ENCODE results near the gene KCNS1. TPM values are rescaled to one million over a fixed set of nuclear protein-coding genes. Genes with fewer than 3 reads are reported as not detected.

Gene KCNS1
- total RNA-seq, 1 experiment from 2014 or later: not detected

DNA sequence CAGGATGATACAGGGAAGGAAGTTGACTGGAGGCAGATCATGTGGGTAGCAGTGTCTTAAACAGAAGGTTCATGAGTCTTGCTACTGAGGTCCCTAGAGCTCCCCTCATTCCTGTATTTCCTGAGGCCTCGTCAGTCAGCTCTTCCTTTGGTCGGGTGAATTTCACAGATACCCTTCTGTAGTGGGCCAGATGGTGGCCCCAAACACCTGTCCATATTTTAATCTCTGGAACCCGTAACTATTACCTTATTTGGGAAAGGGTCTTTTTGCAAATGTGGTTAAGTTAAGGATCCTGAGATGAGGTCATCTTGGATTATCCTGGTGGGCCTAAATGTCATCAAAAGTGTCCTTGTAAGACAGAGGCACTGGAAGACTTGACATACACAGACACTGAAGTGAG is 9.6 kb downstream of the KCNS1 start:
- no peak overlapping the region for H3K27ac Mint-ChIP-seq (ENCODE audit: low read depth, unreplicated experiment)
- H3K36me3 Mint-ChIP-seq (ENCODE audit: insufficient read depth, unreplicated experiment): no peaks in the 10 kb centered on the region
- H3K27me3 Mint-ChIP-seq (ENCODE audit: insufficient read depth, unreplicated experiment): no peaks in the 10 kb centered on the region
- intact Hi-C loops (cut with micrococcal nuclease): no loop called here
- DNase-seq (ENCODE audit: unreplicated experiment): no peak
- POLR2A ChIA-PET: no interaction called here
- no peak for TF ChIP-seq CTCF (IDR thresholded peaks at IDR 0.05; ENCODE audit: unreplicated experiment)
- CTCF ChIA-PET: interaction anchor here (0.5 to 12.0 kb wide), 6 partner anchors 18 to 228 kb away, joined by 4 to 247 read pairs (median 172); partner anchors contain the start of gene WFDC5
- peaks cover 14% of the 10 kb centered on the region for H3K4me1 Mint-ChIP-seq (ENCODE audit: insufficient read depth, unreplicated experiment)
- BruUV-seq (replicated peaks): no TSS peak
- no peak overlapping the region for H3K4me3 Mint-ChIP-seq (ENCODE audit: unreplicated experiment)
- H3K9me3 Mint-ChIP-seq (ENCODE audit: unreplicated experiment): no peaks in the 10 kb centered on the region

DNA sequence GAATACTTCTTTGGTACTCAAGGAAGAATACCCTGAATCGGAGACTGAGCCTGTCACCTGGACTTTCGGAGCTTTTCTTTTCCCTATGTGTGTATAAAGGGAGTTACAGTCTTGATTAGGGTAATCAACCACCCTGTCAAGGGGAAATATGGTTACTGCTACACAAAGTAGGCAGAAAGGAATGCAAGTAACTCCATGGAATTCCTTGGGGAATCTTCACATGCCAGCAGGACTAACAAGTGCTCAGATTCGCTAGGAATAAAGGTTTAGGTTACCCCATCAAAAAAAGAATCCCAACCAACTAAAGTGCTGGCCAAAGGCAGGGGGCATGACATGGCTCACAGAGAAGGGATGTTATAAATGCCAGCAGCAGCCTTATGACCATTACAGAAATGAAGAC is 10.4 kb downstream of the KCNS1 start:
- no peak for DNase-seq (ENCODE audit: unreplicated experiment)
- no peaks in the 10 kb centered on the region for H3K9me3 Mint-ChIP-seq (ENCODE audit: unreplicated experiment)
- intact Hi-C loops (cut with micrococcal nuclease): no loop called here
- no peak overlapping the region for H3K4me3 Mint-ChIP-seq (ENCODE audit: unreplicated experiment)
- ChIA-PET CTCF (interaction anchor here (0.6 to 10.6 kb wide), 6 partner anchors 11 to 832 kb away, joined by 3 to 247 read pairs (median 4); no protein-coding TSS in a partner anchor), POLR2A (interaction anchor here (0.5 kb wide), 1 partner anchor 26 kb away, joined by 4 read pairs; no protein-coding TSS in a partner anchor)
- no peak overlapping the region for H3K27ac Mint-ChIP-seq (ENCODE audit: low read depth, unreplicated experiment)
- no peaks in the 10 kb centered on the region for H3K36me3 Mint-ChIP-seq (ENCODE audit: insufficient read depth, unreplicated experiment)
- no peak for TF ChIP-seq CTCF (IDR thresholded peaks at IDR 0.05; ENCODE audit: unreplicated experiment)
- no TSS peak for BruUV-seq (replicated peaks)
- peaks cover 14% of the 10 kb centered on the region for H3K4me1 Mint-ChIP-seq (ENCODE audit: insufficient read depth, unreplicated experiment)
- no peaks in the 10 kb centered on the region for H3K27me3 Mint-ChIP-seq (ENCODE audit: insufficient read depth, unreplicated experiment)

- H3K27me3 Mint-ChIP-seq (ENCODE audit: insufficient read depth, unreplicated experiment): no peaks in the 10 kb centered on the region
- DNase-seq (ENCODE audit: unreplicated experiment): peak; percentile 83
- no peaks in the 10 kb centered on the region for H3K9me3 Mint-ChIP-seq (ENCODE audit: unreplicated experiment)
- no peaks in the 10 kb centered on the region for H3K36me3 Mint-ChIP-seq (ENCODE audit: insufficient read depth, unreplicated experiment)
- BruUV-seq (replicated peaks): no TSS peak
- no peak overlapping the region for H3K4me3 Mint-ChIP-seq (ENCODE audit: unreplicated experiment)
- no peak for TF ChIP-seq CTCF (IDR thresholded peaks at IDR 0.05; ENCODE audit: unreplicated experiment)
- H3K27ac Mint-ChIP-seq (ENCODE audit: low read depth, unreplicated experiment): no peak overlapping the region
- ChIA-PET POLR2A (interaction anchor here (1.3 to 1.8 kb wide), 3 partner anchors 9 to 68 kb away, joined by 3 to 8 read pairs (median 4); no protein-coding TSS in a partner anchor), CTCF (interaction anchor here (0.7 to 10.6 kb wide), 5 partner anchors 36 to 200 kb away, joined by 3 to 247 read pairs (median 6); no protein-coding TSS in a partner anchor)
- H3K4me1 Mint-ChIP-seq (ENCODE audit: insufficient read depth, unreplicated experiment): peaks cover 14% of the 10 kb centered on the region
- intact Hi-C loops (cut with micrococcal nuclease): no loop called here
Measured at GRCh38 chr20:45088247-45088646, 12.7 kb downstream of the KCNS1 start.

GRCh38 chr20:45087814-45088213 is 13.1 kb downstream of the KCNS1 start:
- no peaks in the 10 kb centered on the region for H3K9me3 Mint-ChIP-seq (ENCODE audit: unreplicated experiment)
- H3K27me3 Mint-ChIP-seq (ENCODE audit: insufficient read depth, unreplicated experiment): no peaks in the 10 kb centered on the region
- H3K27ac Mint-ChIP-seq (ENCODE audit: low read depth, unreplicated experiment): no peak overlapping the region
- peaks cover 14% of the 10 kb centered on the region for H3K4me1 Mint-ChIP-seq (ENCODE audit: insufficient read depth, unreplicated experiment)
- intact Hi-C loops (cut with micrococcal nuclease): no loop called here
- no peak overlapping the region for H3K4me3 Mint-ChIP-seq (ENCODE audit: unreplicated experiment)
- TF ChIP-seq CTCF (IDR thresholded peaks at IDR 0.05; ENCODE audit: unreplicated experiment): no peak
- no peaks in the 10 kb centered on the region for H3K36me3 Mint-ChIP-seq (ENCODE audit: insufficient read depth, unreplicated experiment)
- peak; percentile 36 for DNase-seq (ENCODE audit: unreplicated experiment)
- no TSS peak for BruUV-seq (replicated peaks)
- POLR2A ChIA-PET: interaction anchor here (0.8 to 1.8 kb wide), 4 partner anchors 8 to 67 kb away, joined by 4 to 8 read pairs (median 4); no protein-coding TSS in a partner anchor
- CTCF ChIA-PET: interaction anchor here (0.6 to 1.9 kb wide), 6 partner anchors 44 to 206 kb away, joined by 3 to 11 read pairs (median 4); no protein-coding TSS in a partner anchor
